GM12878 (cell line): ENCODE data around the gene FER1L5. TPM values are rescaled to one million over a fixed set of nuclear protein-coding genes. Genes with fewer than 3 reads are reported as not detected.

Source experiments
- ESRRA ChIP-seq: IDR thresholded peaks from 2 replicates; pipeline ENCODE4 v1.6.1; 2012; ENCODE audit warnings: mild to moderate bottlenecking, low read length, improper control_type of control experiment
- HSF1 ChIP-seq: fragments of 150-350 bp; IDR thresholded peaks from 2 replicates; pipeline ENCODE4 v1.6.1; 2014; ENCODE audit warnings: mild to moderate bottlenecking, low read depth, low read length
- RBBP5 ChIP-seq: fragments of 200-600 bp; sonication (generic); conservative IDR thresholded peaks from 2 replicates; pipeline ENCODE4 v1.6.1; 2016
- REST ChIP-seq: IDR thresholded peaks from 2 replicates; pipeline ENCODE4 v1.6.1; 2012; ENCODE audit warnings: mild to moderate bottlenecking, low read depth, low read length
- SP1 ChIP-seq: IDR thresholded peaks from one replicate; pipeline ENCODE4 v1.6.1; 2011; ENCODE audit warnings: low read depth, low read length
- TCF3 ChIP-seq: IDR thresholded peaks from 2 replicates; pipeline ENCODE4 v1.6.1; 2012; ENCODE audit warnings: low read depth, mild to moderate bottlenecking, low read length, borderline replicate concordance; ENCODE audit not compliant: insufficient read depth
- TCF7 ChIP-seq: IDR thresholded peaks from 2 replicates; pipeline ENCODE4 v1.6.1; 2014; ENCODE audit warnings: antibody characterized with exemption, borderline replicate concordance
- ZBED1 ChIP-seq: IDR thresholded peaks from 2 replicates; pipeline ENCODE4 v1.6.1; 2016; ENCODE audit warnings: borderline replicate concordance
- ZNF274 ChIP-seq: IDR thresholded peaks from one replicate; pipeline ENCODE4 v1.8.0; 2011; ENCODE audit not compliant: insufficient read length, insufficient read depth
- ZNF687 ChIP-seq: fragments of 450-650 bp; IDR thresholded peaks from 2 replicates; pipeline ENCODE4 v1.6.1; 2017; ENCODE audit warnings: mild to moderate bottlenecking, moderate library complexity
- polyA plus RNA-seq, 11 experiments: library from polyadenylated mRNA; depleted of rRNA in 4 of 11; unstranded in 6 of 11; stranded (reverse) in 5 of 11; fragments of >200 nt; fragmentation: Nextera tagmentation in 4 of 11; fragmentation: Illumina TruSeq in 1 of 11; extraction: Ambion mirVana in 4 of 11; extraction: Trizol in 1 of 11; gene quantifications; 1 replicate in 1 of 11; 2 replicates in 10 of 11; pipeline versions ENCODE4 v1.2.1 to v1.2.3, GENCODE V29; 2011 to 2016; ENCODE audit warnings: inconsistent platforms in 2 of 11, missing spikeins in 2 of 11, low read depth in 1 of 11
- total RNA-seq, 4 experiments: library from RNA; depleted of rRNA in 3 of 4; stranded (reverse); fragments of >200 nt in 3 of 4; fragmentation: Illumina TruSeq in 1 of 4; extraction: Trizol in 1 of 4; gene quantifications; 2 replicates each; pipeline versions ENCODE4 v1.2.1 to v1.2.3, GENCODE V29; 2013 to 2021

Gene FER1L5
- total and polyA plus RNA-seq, 10 of the 15 experiments (the other 5 are each of a cell fraction or from before 2014, with no cell fraction given), result not detected

- TF ChIP-seq ZNF687 (no peak), REST (no peak), ZNF274 (no peak), TCF7 (no peak), ZBED1 (no peak), TCF3 (no peak), ESRRA (no peak), SP1 (no peak), RBBP5 (no peak), HSF1 (no peak)
These were observed 5.9 kb upstream of the FER1L5 start (continued) for GRCh38 chr2:96636551-96637171.
